Inferior parietal cortex (tissue), 1 donor: ENCODE data around the gene PSMC3.
A peak's percentile ranks its signal among the peaks of the same experiment; 100 is the strongest.

Experiments
- DNase-seq: peaks from one replicate; pipeline ENCODE4 v3.0.0-alpha.2; 2016; ENCODE audit errors: extremely low spot score

Gene PSMC3

GRCh38 chr11:47394322-47395222 is 31.7 kb downstream of the PSMC3 start:
- DNase-seq, result no peak

DNA sequence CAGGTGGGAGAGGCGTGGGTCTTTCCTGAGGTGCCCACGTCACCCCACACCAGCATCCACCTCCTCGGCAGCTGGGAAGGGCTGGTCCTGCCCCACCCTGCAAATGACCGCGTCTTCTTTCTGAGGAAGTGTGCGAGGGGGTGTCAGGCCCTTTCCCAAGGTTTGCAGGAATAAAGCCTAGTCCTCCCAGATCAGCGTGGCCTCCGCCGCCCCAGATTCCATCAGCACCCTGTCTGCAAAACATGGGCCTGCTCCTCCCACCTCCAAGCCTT is 32.3 kb downstream of the PSMC3 start:
- no peak for DNase-seq

- DNase-seq, result no peak
These were observed 32.8 kb downstream of the PSMC3 start for GRCh38 chr11:47393163-47394049.

GRCh38 chr11:47392546-47393162 is 33.6 kb downstream of the PSMC3 start:
- DNase-seq, result no peak

- DNase-seq, result no peak
These were observed 34.4 kb downstream of the PSMC3 start for GRCh38 chr11:47391711-47392432.

- no peak for DNase-seq
These were observed 35.1 kb downstream of the PSMC3 start for GRCh38 chr11:47391077-47391583.

DNA sequence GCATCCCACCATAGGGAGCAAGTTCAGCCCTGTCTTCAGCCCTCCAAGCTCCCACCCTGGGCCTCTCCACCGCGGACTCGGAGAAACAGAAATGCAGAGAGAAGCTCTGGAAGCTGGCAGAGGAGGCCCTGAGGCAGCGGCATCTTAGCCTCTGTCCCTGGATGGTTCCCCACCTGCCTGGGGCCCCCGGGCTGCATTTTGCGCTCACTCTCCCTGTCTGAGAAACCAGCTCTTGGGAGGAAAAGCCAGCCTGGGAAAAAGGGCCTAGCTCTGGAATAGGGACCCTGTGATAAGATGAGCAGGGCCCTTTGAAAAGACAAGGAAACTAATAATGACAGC is 35.8 kb downstream of the PSMC3 start:
- no peak for DNase-seq

GRCh38 chr11:47389577-47390421 is 36.4 kb downstream of the PSMC3 start:
- DNase-seq, result no peak

DNA sequence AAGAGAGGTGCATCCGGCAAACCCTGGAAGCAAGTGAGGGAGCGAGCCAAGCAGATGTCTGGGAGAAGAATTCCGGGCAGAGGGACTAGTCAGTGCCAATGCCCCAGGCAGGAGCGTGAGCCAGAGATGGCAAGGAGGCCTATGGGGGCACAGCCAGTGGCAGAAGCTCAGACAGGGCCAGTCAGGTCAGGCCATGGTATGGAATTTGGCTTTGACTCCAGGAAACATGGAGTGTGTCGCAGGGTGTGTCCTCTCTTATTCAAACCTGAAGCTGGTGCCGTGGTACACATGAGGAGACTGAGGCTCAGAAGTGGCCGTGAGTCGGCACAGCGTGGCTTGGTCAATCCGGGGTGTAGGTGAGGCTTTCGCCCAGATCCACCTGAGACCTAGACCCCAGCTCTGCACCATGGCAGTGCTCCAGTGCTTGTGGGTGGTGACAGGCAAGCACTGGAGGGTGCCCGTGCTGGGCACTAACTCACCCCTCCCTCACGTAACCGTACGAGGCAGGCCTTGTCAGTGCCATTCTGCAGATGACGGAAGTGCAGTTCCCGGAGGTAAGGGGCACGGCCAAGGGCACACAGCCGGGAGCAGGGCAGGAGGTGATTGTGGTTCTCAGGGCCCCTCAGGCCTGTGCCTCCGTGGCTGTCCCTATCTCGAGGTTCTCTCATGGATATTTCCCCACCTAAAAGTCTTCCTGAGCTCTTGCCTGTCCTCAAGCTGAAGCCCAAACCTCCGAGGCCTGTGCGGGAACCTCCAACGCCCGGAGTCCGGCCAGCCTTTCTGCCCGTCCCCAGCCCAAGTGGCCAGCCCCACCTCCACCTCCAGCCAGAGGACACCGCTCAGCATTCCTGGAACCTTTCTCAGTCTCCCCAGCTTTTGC is 37.3 kb downstream of the PSMC3 start:
- DNase-seq, result no peak

- no peak for DNase-seq
These were observed 38.1 kb downstream of the PSMC3 start for GRCh38 chr11:47387944-47388696.

DNA sequence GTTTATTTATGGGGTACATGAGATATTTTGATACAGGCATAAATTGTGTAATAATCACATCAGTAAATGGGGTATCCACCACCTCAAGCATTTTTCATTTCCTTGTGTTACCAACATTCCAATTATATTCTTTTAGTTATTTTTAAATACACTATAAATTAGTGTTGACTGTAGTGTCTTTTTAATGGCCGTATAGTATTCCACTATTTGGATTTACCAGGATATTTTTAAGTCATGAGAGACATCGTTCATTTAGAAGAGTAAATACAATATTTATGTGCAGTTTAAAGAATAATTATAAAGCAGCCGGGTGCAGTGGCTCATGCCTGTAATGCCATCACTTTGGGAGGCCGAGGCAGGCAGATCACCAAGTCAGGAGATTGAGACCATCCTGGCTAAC is 41.7 kb downstream of the PSMC3 start:
- no peak for DNase-seq

DNA sequence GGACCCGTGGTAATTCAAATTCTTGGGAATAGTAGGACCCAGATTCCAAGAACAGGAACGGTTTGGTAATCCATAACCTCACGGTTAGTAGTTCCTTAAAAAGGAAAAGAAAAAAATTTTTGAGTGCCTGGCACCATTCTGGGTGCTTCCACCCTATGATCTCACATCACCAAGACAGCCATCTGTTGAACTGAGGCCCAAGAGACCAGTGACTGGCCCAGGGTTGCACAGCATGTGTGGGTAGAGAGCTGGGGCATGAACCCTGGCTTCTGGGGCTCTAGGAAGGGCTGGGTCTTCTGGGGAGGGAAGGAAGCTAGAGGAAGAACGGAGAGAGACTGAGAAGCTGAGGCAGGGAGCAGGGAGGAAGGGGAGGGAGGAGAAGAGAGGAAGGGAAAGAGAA is 43.2 kb downstream of the PSMC3 start:
- DNase-seq, result no peak

DNA sequence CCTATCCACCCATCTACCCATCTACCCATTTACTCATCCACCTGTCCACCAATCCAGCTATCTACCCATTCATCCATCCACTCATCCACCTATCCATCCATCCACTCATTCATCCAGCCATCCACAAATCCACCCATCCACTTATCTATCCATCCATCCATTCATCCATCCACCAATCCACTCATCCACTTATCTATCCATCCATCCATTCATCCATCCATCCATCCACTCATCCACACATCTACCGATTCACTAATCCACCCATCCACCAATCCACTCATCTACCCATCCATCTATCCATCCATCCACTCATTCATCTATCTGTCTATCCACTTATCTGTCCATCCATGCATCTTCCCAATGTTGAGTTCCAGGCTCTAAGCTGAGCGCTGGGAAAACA is 46.2 kb downstream of the PSMC3 start:
- no peak for DNase-seq

DNA sequence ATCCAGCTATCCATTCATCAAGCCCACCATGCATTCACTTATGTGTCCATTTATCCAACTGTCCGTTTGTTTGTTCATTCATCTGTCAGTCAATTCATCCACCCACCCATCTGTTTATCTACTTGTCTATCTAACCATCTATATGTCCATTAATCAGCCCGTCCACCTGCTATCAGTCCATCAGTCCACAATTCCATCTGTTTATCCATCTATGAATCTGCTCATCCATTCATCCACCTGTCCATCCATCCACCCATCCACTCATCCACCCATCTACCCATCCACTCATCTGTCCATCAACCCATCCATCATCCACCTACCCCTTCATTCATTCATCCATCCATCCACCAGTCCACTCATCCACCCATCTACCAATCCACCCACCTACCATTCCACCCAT is 46.9 kb downstream of the PSMC3 start:
- no peak for DNase-seq

DNA sequence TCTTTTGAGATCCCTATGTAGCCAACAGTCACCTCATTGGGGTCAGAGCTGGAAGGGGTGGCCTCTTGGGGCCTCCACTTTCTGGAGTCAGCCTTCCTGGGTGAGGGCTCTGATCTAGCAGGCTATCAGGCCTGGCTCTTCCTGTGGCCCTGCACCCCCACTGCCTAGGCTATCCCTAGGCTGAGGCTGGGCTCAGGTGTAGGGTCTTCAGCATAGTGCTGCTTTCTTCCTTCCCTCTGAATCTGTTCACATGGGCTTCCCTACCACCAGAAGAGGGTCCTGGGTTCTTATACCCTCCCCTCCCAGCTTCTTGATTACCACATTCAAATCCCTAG is 47.4 kb downstream of the PSMC3 start:
- DNase-seq, result no peak

- DNase-seq, result peak; percentile 44
These were observed 48.0 kb downstream of the PSMC3 start, which contains the start of gene SPI1 for GRCh38 chr11:47378010-47378835. SPI1 (minus strand) TSS chr11:47378547; CDS start chr11:47378353, 194 bp downstream.

- no peak for DNase-seq
These were observed 48.6 kb downstream of the PSMC3 start for GRCh38 chr11:47377571-47378009.
